HG02623 (cell line): ENCODE results near the gene SLC17A7.

Experiments used
- ATAC-seq: cut with Tn5 transposase; IDR thresholded peaks from one replicate; pipeline ENCODE4 v1.9.1; 2021; ENCODE audit warnings: moderate library complexity; ENCODE audit not compliant: unreplicated experiment

Gene SLC17A7

GRCh38 chr19:49382639-49383038 lies 58.7 kb downstream of the SLC17A7 start:
- no peak for ATAC-seq

GRCh38 chr19:49380391-49380790 lies 60.9 kb downstream of the SLC17A7 start:
- no peak for ATAC-seq
